Kidney (tissue), 14 donors: ENCODE measurements around the gene GLG1. TPM values are rescaled to one million over a fixed set of nuclear protein-coding genes. Genes with fewer than 3 reads are reported as not detected.
"Not testable (repeated sequence)": the region's sequence is repeated elsewhere in the genome, so short reads cannot be mapped to it uniquely, and the experiment has no call there.

Experiments used
- DNase-seq, 5 donors: peaks; one replicate each; pipeline ENCODE4 v3.0.0-alpha.2; 2013 to 2020
- FAIRE-seq: peaks from 2 replicates; lab custom pipeline; 2012; peaks lifted over from hg19 to GRCh38; lab: Jason Lieb, UNC
- H3K27ac ChIP-seq, 2 donors: one replicate each; pipeline ENCODE4 v1.7.0; 2013; ENCODE audit warnings: low read depth in 2 of 2, low read length in 2 of 2, inconsistent platforms in 1 of 2
- H3K27me3 ChIP-seq: one replicate; pipeline ENCODE4 v1.7.1; 2013; ENCODE audit warnings: low read length, inconsistent platforms; ENCODE audit not compliant: control insufficient read depth, insufficient read depth
- H3K36me3 ChIP-seq, 3 donors: one replicate each; pipeline versions ENCODE4 v1.7.0 to v1.7.1; 2013; ENCODE audit warnings: low read length in 3 of 3, control low read depth in 1 of 3, inconsistent platforms in 1 of 3; ENCODE audit not compliant: insufficient read depth in 3 of 3, control insufficient read depth in 2 of 3
- H3K4me1 ChIP-seq, 3 donors: one replicate each; pipeline versions ENCODE4 v1.7.0 to v1.7.1; 2013; ENCODE audit warnings: low read length in 3 of 3, inconsistent platforms in 1 of 3, low read depth in 1 of 3; ENCODE audit not compliant: control insufficient read depth in 2 of 3, insufficient read depth in 2 of 3
- H3K4me3 ChIP-seq, 3 donors: one replicate each; pipeline versions ENCODE4 v1.7.0 to v1.8.1; 2013; ENCODE audit warnings: low read length in 3 of 3, control low read depth in 1 of 3, inconsistent platforms in 1 of 3
- H3K9ac ChIP-seq, 3 donors: one replicate each; pipeline versions ENCODE4 v1.7.0 to v1.7.1; 2013; ENCODE audit warnings: low read length in 3 of 3, control low read depth in 1 of 3, inconsistent platforms in 1 of 3
- H3K9me3 ChIP-seq, 3 donors: one replicate each; pipeline versions ENCODE4 v1.7.0 to v1.7.1; 2013; ENCODE audit warnings: low read length in 3 of 3, control low read depth in 1 of 3, inconsistent platforms in 1 of 3; ENCODE audit not compliant: control insufficient read depth in 2 of 3, insufficient read depth in 1 of 3
- intact Hi-C: fragments of 100-400 bp; cut with DNase I; formaldehyde crosslinking; loops from one replicate; pipeline ENCODE4 v1.11.1; 2022
- polyA plus RNA-seq: library from polyadenylated mRNA; stranded (reverse); fragments of 350-450 nt; fragmentation: Illumina TruSeq; extraction: RNeasy Lipid Tissue Mini Kit (QIAGEN cat#74804); gene quantifications from one replicate; pipeline ENCODE4 v1.2.3, GENCODE V29; 2014; ENCODE audit warnings: low read depth, low replicate concordance; ENCODE audit not compliant: insufficient read depth
- total RNA-seq: library from RNA; stranded (reverse); fragmentation: NEBNext Ultra II Directional; extraction: Animal tissue kit (Norgen Biotek cat#: 25700); gene quantifications from one replicate; pipeline ENCODE4 v1.2.1, GENCODE V29; 2021
- TF ChIP-seq, protein P1 (sequence below): IDR thresholded peaks from 3 replicates; pipeline ENCODE4 v1.5.1; 2012; ENCODE audit warnings: mild to moderate bottlenecking, moderate library complexity, borderline replicate concordance; ENCODE audit not compliant: insufficient read depth; ENCODE audit errors: extremely low read depth
- donor health status: control.
- donor health status: control.
- donor health status: control.
- donor health status: control.
- donor health status: control.
- donor health status: DM: yes; HTN: yes; CAD: no.
- donor health status: Normal renal cell carcinoma (clear cell type).

The GLG1 gene
- total and polyA plus RNA-seq, 2 donors from 2014 or later = 58.8 to 167 TPM

DNA sequence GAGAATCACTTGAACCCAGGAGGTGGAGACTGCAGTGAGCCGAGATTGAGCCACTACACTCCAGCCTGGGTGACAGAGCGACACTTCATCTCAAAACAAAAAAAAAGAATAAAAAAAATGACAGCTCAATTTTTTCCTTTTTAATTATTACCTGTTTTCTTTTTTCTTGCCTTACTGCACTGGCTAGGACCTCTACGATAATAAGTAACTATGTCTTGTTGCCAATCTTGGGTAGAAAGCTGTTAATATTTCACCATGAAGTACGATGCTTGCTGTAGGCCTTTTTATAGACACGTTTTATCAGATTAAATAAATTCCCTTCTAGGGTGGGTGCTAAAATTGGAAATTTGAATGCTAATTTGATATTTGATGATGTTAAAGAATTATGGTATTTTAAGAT is 82.8 kb downstream of the GLG1 start:
- Histone ChIP-seq H3K9me3 (peaks cover 0 to 7% (median 0%) of the 10 kb centered on the region in 3 donors), H3K4me1 (peaks cover 0 to 6% (median 5%) of the 10 kb centered on the region in 3 donors), H3K9ac (no peak overlapping the region), H3K36me3 (peaks cover 0 to 4% (median 0%) of the 10 kb centered on the region in 3 donors), H3K27me3 (no peaks in the 10 kb centered on the region), H3K27ac (no peak overlapping the region), H3K4me3 (no peak overlapping the region)
- TF ChIP-seq, protein P1, sequence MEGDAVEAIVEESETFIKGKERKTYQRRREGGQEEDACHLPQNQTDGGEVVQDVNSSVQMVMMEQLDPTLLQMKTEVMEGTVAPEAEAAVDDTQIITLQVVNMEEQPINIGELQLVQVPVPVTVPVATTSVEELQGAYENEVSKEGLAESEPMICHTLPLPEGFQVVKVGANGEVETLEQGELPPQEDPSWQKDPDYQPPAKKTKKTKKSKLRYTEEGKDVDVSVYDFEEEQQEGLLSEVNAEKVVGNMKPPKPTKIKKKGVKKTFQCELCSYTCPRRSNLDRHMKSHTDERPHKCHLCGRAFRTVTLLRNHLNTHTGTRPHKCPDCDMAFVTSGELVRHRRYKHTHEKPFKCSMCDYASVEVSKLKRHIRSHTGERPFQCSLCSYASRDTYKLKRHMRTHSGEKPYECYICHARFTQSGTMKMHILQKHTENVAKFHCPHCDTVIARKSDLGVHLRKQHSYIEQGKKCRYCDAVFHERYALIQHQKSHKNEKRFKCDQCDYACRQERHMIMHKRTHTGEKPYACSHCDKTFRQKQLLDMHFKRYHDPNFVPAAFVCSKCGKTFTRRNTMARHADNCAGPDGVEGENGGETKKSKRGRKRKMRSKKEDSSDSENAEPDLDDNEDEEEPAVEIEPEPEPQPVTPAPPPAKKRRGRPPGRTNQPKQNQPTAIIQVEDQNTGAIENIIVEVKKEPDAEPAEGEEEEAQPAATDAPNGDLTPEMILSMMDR = no peak
- intact Hi-C loops = no loop called here
- FAIRE-seq (no peak), DNase-seq (no peak)

DNA sequence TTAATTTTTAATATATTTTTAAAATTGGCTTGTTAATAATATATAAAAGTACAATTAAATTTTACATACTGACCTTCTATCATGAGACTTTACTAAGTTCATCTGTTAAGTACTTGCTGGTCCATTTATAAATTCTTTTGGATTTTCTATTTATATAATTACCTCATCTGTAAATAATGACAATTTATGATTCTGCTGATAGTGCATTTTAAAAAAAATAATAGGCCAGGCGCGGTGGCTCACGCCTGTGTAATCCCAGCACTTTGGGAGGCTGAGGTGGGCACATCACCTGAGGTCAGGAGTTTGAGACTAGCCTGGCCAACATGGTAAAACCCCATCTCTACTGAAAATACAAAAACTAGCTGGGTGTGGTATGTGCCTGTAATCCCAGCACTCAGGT is 83.2 kb downstream of the GLG1 start:
- H3K4me1 ChIP-seq, H3K27me3 ChIP-seq, DNase-seq, H3K36me3 ChIP-seq, H3K9ac ChIP-seq, intact Hi-C loops, FAIRE-seq, H3K4me3 ChIP-seq, H3K27ac ChIP-seq, H3K9me3 ChIP-seq: not testable (repeated sequence)

- FAIRE-seq (no peak), DNase-seq (no peak)
- Histone ChIP-seq H3K9ac (no peak overlapping the region), H3K4me1 (peaks cover 0 to 6% (median 5%) of the 10 kb centered on the region in 3 donors), H3K4me3 (no peak overlapping the region), H3K27me3 (no peaks in the 10 kb centered on the region), H3K27ac (no peak overlapping the region), H3K9me3 (peaks cover 0 to 7% (median 0%) of the 10 kb centered on the region in 3 donors), H3K36me3 (peaks cover 0 to 4% (median 0%) of the 10 kb centered on the region in 3 donors)
- intact Hi-C loops = no loop called here
- TF ChIP-seq, protein P1 = no peak
Observed at GRCh38 chr16:74522160-74522559, 84.8 kb downstream of the GLG1 start.

DNA sequence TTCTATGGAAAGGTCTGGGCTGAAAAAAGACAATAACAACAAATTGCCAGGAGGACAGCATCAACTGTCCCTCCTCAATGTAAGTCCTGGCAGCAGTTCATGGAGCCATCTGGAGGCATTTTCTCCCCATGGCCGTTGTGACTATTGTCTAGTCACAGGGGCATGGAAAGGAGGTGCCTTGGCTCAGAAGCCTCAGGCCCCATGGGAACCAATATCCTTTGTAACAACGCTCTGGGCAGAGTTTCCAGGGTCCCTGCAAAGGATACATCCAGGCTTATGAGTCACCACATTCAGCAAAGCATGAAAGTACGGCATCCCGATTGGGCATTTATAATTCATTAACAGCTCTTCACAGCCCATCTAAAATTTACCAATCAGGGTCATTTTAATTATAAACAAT is 85.2 kb downstream of the GLG1 start:
- Histone ChIP-seq H3K4me1 (peaks cover 0 to 6% (median 5%) of the 10 kb centered on the region in 3 donors), H3K9ac (no peak overlapping the region), H3K27me3 (no peaks in the 10 kb centered on the region), H3K36me3 (peaks cover 0 to 4% (median 0%) of the 10 kb centered on the region in 3 donors), H3K4me3 (no peak overlapping the region), H3K27ac (no peak overlapping the region), H3K9me3 (peaks cover 0 to 7% (median 0%) of the 10 kb centered on the region in 3 donors)
- TF ChIP-seq, protein P1 = no peak
- FAIRE-seq (no peak), DNase-seq (no peak)
- intact Hi-C loops = no loop called here

DNA sequence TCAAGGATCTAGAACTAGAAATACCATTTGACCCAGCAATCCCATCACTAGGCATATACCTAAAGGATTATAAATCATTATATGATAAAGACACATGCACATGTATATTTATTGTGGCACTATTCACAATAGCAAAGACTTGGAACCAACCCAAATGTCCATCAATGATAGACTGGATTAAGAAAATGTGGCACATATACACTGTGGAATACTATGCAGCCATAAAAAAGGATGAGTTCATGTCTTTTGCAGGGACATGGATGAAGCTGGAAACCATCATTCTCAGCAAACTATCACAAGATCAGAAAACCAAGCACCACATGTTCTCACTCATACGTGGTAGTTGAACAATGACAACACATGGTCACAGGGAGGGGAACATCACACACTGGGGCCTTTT is 88.0 kb downstream of the GLG1 start:
- H3K9ac ChIP-seq, FAIRE-seq, H3K9me3 ChIP-seq, H3K27me3 ChIP-seq, intact Hi-C loops, H3K4me1 ChIP-seq, H3K36me3 ChIP-seq, DNase-seq, H3K4me3 ChIP-seq, H3K27ac ChIP-seq: not testable (repeated sequence)
